ENCODE data around the gene NFYB.
A peak's percentile ranks its signal among the peaks of the same experiment; 100 is the strongest.

The NFYB gene

DNA sequence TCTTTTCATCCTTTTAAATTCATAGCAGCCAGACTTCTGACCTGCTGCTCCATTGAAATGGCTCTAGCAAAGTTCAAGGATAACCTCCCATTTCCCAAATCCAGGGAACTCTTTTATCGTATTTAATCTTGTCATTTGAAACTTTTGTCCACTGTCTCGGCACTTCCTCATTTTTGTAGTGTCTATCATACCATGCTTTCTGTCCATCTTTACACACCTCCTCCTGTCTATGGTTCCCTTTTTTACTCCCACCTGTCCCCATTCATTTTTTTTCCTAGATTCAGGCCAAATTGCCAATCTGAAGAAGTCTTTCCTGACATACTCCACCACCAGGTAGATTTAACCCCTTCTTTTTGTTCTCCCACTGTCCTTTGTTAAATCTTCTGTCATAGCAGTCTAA, 31.0 kb downstream of the NFYB start:
- H3K27ac Mint-ChIP-seq: no peak overlapping the region

DNA sequence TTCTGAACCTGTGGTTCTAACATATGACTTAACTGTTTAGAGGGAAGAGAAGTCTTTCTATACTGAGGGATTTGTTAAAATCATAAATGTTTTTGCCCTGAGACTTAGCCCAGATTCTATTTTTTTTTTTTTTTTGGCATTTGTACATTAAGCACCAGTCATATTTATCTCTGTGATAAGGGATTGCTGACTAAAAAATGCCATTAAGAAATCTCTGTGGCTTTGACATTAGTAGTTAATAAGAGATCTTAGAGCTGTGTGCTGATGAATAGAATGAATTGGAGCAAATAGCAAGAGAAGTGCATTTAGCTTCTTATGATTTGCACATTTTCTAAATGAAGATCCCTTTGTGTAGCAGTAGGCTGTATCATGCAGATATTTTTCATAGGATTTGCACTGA, 32.5 kb downstream of the NFYB start:
- TF ChIP-seq, protein P1, sequence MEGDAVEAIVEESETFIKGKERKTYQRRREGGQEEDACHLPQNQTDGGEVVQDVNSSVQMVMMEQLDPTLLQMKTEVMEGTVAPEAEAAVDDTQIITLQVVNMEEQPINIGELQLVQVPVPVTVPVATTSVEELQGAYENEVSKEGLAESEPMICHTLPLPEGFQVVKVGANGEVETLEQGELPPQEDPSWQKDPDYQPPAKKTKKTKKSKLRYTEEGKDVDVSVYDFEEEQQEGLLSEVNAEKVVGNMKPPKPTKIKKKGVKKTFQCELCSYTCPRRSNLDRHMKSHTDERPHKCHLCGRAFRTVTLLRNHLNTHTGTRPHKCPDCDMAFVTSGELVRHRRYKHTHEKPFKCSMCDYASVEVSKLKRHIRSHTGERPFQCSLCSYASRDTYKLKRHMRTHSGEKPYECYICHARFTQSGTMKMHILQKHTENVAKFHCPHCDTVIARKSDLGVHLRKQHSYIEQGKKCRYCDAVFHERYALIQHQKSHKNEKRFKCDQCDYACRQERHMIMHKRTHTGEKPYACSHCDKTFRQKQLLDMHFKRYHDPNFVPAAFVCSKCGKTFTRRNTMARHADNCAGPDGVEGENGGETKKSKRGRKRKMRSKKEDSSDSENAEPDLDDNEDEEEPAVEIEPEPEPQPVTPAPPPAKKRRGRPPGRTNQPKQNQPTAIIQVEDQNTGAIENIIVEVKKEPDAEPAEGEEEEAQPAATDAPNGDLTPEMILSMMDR (IDR thresholded peaks at IDR 0.05): no peak
- no peak overlapping the region for H3K27ac Mint-ChIP-seq
- H3K27me3 Mint-ChIP-seq (ENCODE audit: low read depth, poor library complexity): no peaks in the 10 kb centered on the region
- peaks cover 13% of the 10 kb centered on the region for H3K36me3 Mint-ChIP-seq (ENCODE audit: low read depth)
- no peaks in the 10 kb centered on the region for H3K9me3 Mint-ChIP-seq
- DNase-seq: no peak
- no peak overlapping the region for H3K4me3 Mint-ChIP-seq
- H3K4me1 Mint-ChIP-seq: no peaks in the 10 kb centered on the region

More for the DNA sequence above, 31.0 kb downstream of the NFYB start:
- peaks cover 7% of the 10 kb centered on the region for H3K36me3 Mint-ChIP-seq (ENCODE audit: low read depth)
- no peak overlapping the region for H3K4me3 Mint-ChIP-seq
- TF ChIP-seq, protein P1 (IDR thresholded peaks at IDR 0.05): no peak
- no peaks in the 10 kb centered on the region for H3K4me1 Mint-ChIP-seq
- H3K9me3 Mint-ChIP-seq: no peaks in the 10 kb centered on the region
- no peaks in the 10 kb centered on the region for H3K27me3 Mint-ChIP-seq (ENCODE audit: low read depth, poor library complexity)
- no peak for DNase-seq

DNA sequence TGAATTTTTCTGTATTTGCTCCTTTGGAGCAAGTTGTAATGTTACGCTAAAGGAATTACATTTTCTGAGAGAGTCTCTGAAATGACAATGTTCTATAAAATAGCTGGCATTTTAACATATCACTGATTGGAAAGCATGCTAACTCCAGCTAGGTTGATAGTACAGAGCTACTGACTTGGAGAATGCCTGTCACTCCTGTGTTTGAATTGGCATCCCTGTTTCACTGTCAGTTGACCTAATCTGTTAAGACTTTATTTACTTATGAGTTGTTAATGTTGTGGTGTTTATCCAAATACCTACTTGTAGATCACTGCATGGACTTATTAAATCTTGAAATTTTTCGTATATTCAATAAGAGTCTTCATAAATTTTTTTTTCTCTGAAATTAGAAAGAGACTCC, 40.1 kb downstream of the NFYB start:
- TF ChIP-seq, protein P1 (IDR thresholded peaks at IDR 0.05): no peak
- Mint-ChIP-seq H3K36me3 (ENCODE audit: low read depth) (peaks cover 34% of the 10 kb centered on the region), H3K27ac (no peak overlapping the region), H3K4me3 (no peak overlapping the region), H3K9me3 (no peaks in the 10 kb centered on the region), H3K4me1 (no peaks in the 10 kb centered on the region), H3K27me3 (ENCODE audit: low read depth, poor library complexity) (no peaks in the 10 kb centered on the region)
- no peak for DNase-seq

DNA sequence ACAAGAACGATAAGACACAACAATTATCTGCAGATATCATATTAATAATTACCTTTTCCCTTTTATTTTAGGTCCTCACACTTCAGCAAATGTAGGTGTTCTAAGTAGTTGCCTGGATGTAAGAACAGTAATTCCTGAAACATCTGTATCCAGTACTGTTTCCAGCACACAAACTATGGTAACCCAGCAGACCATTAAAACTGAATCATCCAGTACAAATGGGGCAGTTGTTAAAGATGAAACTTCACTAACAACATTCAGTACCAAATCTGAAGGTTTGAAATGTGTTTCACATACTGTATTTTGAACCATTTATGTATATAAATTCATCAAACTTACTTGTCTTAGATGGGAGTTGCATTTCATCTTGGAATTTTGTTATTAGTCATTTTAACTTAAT, 42.7 kb downstream of the NFYB start:
- peaks cover 4% of the 10 kb centered on the region for H3K4me1 Mint-ChIP-seq
- TF ChIP-seq, protein P1 (IDR thresholded peaks at IDR 0.05): no peak
- H3K27me3 Mint-ChIP-seq (ENCODE audit: low read depth, poor library complexity): no peaks in the 10 kb centered on the region
- peaks cover 25% of the 10 kb centered on the region for H3K36me3 Mint-ChIP-seq (ENCODE audit: low read depth)
- no peaks in the 10 kb centered on the region for H3K9me3 Mint-ChIP-seq
- no peak for DNase-seq
- no peak overlapping the region for H3K27ac Mint-ChIP-seq
- H3K4me3 Mint-ChIP-seq: no peak overlapping the region

DNA sequence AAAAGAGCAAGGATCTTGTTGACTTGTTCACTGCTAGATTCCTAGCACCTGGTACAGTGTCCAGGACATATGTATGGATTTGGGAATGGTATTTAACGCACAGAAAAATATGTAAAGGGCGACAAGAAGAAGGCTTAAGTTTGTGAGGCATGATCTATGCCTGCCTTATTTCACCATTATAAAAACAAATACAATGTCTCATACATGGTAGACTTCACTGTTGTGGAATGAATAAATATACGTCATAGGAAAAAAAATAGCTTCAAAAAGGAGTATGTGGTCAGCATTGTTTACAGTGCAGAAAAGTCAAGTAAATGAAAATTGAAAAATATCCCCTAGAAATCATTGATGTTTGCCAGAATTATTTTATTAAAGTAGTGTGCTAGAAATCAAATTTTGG, 43.7 kb downstream of the NFYB start:
- Mint-ChIP-seq H3K27me3 (ENCODE audit: low read depth, poor library complexity) (no peaks in the 10 kb centered on the region), H3K36me3 (ENCODE audit: low read depth) (peaks cover 33% of the 10 kb centered on the region), H3K4me3 (no peak overlapping the region), H3K9me3 (no peaks in the 10 kb centered on the region), H3K4me1 (peaks cover 4% of the 10 kb centered on the region), H3K27ac (no peak overlapping the region)
- TF ChIP-seq, protein P1 (IDR thresholded peaks at IDR 0.05): no peak
- no peak for DNase-seq

DNA sequence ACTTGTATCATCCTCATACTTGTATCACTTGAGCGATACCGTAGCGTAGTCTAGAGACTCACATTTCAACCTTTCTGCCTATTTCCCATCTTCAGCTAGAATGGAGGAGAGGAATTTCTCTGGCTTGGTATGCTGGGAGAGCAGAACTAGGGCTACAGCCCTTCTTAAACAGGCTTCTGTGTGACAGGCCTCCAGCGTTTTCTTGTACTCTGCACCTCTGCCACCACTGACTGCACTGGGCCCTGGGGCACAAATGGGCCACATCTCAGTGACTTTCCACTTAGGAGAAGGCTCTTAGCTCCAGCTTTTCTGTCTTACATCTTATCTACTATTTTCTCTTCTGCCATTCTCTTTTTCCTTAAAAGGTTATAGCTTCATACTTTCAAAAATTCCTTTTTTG, 46.9 kb downstream of the NFYB start:
- peaks cover 4% of the 10 kb centered on the region for H3K4me1 Mint-ChIP-seq
- TF ChIP-seq, protein P1 (IDR thresholded peaks at IDR 0.05): no peak
- peaks cover 28% of the 10 kb centered on the region for H3K36me3 Mint-ChIP-seq (ENCODE audit: low read depth)
- no peaks in the 10 kb centered on the region for H3K9me3 Mint-ChIP-seq
- peak overlapping the region; percentile 23 for H3K27ac Mint-ChIP-seq
- H3K4me3 Mint-ChIP-seq: no peak overlapping the region
- no peaks in the 10 kb centered on the region for H3K27me3 Mint-ChIP-seq (ENCODE audit: low read depth, poor library complexity)
- DNase-seq: no peak
